SK-N-MC (cell line): ENCODE results near the gene AIM2.

Experiments
- EZH2 ChIP-seq: fragments of 200-600 bp; sonication (generic); IDR thresholded peaks from one replicate; pipeline ENCODE4 v1.6.1; 2017; ENCODE audit warnings: antibody characterized with exemption
- POLR2AphosphoS5 ChIP-seq: IDR thresholded peaks from 2 replicates; pipeline ENCODE4 v1.6.1; 2012; ENCODE audit warnings: mild to moderate bottlenecking, low read depth, low read length, borderline replicate concordance

DNA sequence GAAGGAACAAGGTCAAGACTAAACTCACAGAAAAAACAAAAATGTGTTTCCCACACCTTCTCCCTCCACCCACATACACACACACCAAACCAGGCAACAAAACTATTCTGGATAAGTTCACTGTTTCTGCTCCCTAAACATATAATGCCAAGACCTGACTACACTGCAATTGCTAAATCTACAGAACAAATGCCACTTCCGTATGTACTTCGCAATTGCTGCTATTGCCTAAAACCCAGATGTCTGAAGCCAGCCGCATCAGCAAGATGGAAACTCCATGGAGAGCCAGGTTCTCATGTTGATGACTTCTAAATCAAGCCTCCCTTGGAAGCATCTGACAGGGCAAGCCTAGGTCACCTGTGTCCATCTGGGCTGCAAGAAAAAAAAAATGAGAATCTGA is 8.3 kb upstream of the AIM2 start:
- no peak for TF ChIP-seq POLR2AphosphoS5
- no peak for TF ChIP-seq EZH2
